GM18520 (cell line): ENCODE results near the gene KBTBD7.
"Not testable (repeated sequence)": the region's sequence is repeated elsewhere in the genome, so short reads cannot be mapped to it uniquely, and the experiment has no call there.

Source experiments
- ATAC-seq: cut with Tn5 transposase; IDR thresholded peaks from one replicate; pipeline ENCODE4 v1.9.1; 2021; ENCODE audit not compliant: unreplicated experiment

KBTBD7 gene

DNA sequence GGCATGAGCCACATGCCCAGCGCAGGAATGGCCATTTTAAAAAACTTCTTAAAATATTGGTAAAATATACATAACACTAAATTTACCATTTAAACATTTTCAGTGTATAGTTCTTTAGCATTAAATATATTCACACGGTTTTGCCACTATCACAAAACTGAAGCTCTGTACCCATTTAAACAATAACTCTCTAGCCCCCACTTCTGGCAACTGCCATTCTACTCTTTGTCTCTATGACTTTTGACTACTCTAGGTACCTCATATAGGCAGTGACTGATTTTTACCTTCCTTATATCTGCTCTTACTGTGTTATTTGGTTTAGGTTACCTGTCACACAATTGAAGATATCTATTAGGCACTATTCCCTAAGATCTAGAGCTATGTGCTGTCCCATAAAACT lies 2.3 kb upstream of the KBTBD7 start:
- ATAC-seq, result no peak

DNA sequence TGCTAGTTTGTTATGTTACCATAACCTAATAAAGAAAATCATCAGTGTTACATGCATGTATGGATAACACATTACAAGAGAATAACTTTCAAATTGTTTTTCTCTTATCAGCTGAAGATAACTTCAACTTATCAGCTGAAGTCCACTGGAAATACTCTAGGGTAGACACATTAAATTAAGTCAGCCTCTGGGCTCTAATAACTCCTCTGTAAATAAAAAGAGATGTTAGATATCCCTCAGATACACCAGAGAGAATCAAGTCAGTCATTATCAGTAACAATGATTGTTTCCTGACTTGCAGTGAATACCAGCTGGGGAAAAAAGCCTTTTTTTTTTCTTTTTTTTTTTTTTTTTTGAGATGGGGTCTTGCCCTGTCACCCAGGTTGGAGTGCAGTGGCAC lies 1.6 kb upstream of the KBTBD7 start:
- no peak for ATAC-seq

GRCh38 chr13:41193469-41193868 lies 900 bp downstream of the KBTBD7 start:
- ATAC-seq, result no peak

DNA sequence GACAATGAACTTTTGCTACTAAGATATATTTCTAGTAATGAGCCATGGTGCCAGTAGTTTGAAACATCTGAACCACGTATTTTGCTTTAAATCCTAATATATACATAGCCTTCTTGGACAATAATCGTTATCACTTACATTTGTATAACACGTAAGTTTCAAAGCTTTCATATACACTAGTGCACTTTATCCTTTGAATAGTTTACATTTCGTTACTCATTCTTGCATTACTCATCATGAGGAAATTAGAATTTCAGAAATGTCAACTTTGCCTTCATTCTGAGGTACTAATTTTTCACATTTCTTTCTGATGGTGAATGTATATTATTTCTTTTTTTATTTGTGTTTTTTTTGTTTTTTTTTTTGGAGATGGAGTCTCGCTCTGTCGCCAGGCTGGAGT lies 5.8 kb downstream of the KBTBD7 start:
- no peak for ATAC-seq

- no peak for ATAC-seq
Observed at GRCh38 chr13:41186481-41186880, 7.9 kb downstream of the KBTBD7 start.

- ATAC-seq, result no peak
Observed at GRCh38 chr13:41182231-41182630, 12.1 kb downstream of the KBTBD7 start.

DNA sequence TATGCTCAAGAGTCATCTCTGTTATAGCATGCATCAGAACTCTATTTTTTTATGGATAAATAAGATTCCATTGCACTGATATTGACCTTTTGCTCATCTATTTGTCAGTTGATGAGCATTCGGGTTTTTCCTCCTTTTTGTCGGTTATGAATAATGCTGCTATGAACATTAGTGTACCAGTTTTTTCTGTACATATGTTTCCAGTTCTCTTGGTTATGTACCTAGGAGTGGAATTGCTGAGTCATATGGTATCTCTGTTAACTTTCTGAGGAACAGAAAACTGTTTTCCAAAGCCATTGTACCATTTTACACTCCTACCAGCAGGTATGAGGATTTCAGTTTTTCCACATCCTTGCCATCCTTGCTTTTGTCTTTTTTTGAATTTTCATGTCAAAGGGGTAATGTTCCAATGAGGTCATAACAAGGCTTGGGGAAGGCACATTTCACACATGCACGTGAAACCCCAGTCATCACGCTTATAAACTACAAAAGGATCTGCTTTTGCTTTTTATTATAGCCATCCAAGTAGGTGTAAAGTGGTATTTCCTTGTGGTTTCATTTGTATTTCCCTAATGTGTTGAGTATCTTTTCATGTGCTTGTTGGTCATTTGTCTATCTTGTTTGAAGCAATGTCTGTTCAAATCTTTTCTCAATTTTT lies 14.6 kb downstream of the KBTBD7 start:
- ATAC-seq, result no peak

GRCh38 chr13:41178040-41178439 lies 16.3 kb downstream of the KBTBD7 start:
- ATAC-seq, result no peak

DNA sequence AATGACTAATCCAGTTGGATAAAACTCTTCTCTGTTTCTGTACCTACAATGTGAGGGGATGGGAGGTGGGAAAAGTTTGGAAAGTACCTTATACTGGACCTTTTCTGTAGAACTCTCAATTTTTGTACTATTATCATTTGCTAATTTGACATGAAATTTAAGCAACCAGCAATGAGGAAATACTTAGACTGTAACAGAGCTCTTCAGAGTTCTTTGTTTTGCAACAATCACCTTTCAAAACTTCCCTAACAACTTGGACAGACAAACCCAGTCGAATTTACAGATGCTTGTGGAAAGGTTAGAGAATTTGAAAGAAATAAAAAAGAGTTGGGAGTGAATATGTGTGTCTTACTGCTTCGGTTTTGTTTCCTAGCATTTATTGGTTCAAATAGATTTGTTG lies 16.8 kb downstream of the KBTBD7 start:
- ATAC-seq, result no peak

DNA sequence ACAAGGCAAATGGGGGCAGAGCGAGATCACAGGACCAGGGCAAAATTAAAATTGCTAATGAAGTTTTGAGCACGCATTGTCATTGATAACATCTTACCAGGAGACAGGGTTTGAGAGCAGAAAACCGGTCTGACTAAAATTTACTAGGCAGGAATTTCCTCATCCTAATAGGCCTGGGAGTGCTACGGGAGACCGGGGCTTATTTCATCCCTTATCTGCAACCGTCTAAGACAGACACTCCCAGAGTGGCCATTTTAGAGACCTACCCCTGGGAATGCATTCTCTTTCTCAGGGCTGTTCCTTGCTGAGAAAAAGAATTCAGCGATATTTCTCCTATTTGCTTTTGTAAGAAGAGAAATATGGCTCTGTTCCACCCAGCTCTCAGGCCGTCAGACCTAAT lies 18.8 kb downstream of the KBTBD7 start:
- ATAC-seq, result not testable (repeated sequence)

DNA sequence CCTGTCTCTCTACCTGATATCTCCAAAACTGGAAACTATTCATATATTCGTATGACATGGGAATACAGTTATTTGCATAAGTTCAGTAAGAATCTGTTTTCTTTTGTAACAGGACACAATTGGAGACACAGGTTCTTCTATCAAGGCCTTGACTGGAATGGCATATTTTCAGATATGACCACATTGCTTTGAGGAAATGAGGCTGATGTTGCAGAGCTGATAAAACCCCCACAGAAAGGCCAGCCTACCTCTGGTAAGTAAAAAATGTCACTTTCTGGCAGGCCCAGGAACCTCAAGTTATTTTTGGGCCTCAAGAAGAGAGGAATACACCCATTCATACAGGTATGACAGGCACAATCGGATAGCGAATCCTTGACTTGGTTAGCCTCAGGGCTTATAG lies 32.2 kb downstream of the KBTBD7 start:
- ATAC-seq, result no peak

GRCh38 chr13:41159174-41159573 lies 35.2 kb downstream of the KBTBD7 start:
- no peak for ATAC-seq

DNA sequence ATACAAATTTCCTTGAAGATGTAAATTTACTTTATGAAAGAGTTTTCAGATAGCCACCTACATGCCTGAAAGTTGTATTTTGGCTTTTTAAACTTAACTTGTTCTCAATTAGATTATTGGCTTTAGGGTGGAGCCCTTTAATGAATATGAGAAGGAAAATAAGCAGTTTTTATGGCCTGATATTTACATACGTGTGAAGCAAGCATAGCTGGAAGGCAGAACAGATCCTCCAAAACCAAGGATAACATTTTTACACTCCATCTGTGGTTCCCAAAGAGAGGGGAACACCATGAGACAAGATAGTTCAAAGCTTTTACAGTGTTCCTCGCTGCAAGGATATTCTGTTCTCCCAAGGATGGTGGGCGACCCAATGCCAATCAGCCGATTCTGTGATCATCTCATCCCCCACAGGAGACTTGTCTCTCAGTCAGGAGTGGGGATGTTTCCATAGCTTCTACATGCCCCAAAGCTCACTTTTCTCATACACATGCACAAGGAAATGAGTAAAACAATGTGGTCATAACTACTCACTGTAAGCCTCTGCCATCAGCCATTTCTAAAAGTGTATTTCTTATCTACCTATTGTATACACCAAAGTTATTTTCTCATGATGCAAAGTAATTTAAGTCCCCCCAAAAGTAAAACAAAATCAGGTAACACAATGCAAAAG lies 37.2 kb downstream of the KBTBD7 start:
- ATAC-seq, result no peak

DNA sequence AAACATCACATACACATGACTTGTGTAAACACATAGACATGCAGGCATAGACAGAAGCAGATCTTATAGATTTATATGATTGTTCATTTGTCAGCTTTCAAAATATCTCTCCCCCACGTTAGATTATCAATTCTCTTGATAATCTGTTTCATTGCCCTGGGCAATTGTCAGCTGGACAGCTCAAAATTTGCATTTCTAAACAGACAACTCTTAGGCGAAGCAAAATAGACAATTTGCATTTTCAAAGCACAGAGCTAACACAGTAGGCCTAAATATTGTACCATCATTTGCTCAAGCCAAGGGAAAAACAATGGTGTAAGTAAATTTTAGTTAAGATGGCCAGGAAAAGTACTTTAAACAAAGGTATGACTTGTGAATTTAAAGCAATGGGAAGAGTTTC lies 37.7 kb downstream of the KBTBD7 start:
- ATAC-seq, result no peak

- ATAC-seq, result no peak
Observed at GRCh38 chr13:41154042-41154441, 40.3 kb downstream of the KBTBD7 start.

GRCh38 chr13:41152005-41152404 lies 42.4 kb downstream of the KBTBD7 start:
- ATAC-seq, result no peak

DNA sequence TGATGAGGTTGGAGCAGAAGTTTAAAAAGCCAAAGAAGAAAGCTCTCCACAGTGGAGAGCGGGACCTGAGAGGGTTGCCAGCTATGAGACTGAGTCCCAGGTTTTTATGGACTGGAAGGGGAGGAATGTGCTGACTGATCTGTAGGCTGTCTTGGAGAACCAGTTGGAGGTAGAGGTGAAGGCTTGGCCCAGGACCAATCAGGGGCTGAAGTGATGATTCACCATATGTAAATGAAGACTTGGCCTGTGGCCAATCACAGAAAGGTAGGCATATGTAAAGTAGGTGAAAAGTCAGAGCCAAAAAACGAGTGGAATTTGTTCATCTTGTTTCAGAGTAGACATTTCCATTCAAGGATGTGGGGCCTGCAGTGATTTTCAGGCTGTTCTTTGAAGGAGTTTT lies 44.3 kb downstream of the KBTBD7 start:
- no peak for ATAC-seq

GRCh38 chr13:41148419-41149283 lies 45.7 kb downstream of the KBTBD7 start:
- no peak for ATAC-seq

GRCh38 chr13:41145136-41145908 lies 49.0 kb downstream of the KBTBD7 start:
- no peak for ATAC-seq

GRCh38 chr13:41144576-41144975 lies 49.8 kb downstream of the KBTBD7 start:
- no peak for ATAC-seq
